HG03039 (cell line): ENCODE measurements around the gene ACSL3.

Source experiments
- ATAC-seq: cut with Tn5 transposase; IDR thresholded peaks from one replicate; pipeline ENCODE4 v1.9.1; 2021; ENCODE audit warnings: mild to moderate bottlenecking, moderate library complexity; ENCODE audit not compliant: unreplicated experiment

ACSL3 gene

GRCh38 chr2:222939208-222939856, 78.5 kb downstream of the ACSL3 start:
- ATAC-seq = peak; percentile 60

GRCh38 chr2:222939979-222940378, 79.1 kb downstream of the ACSL3 start:
- ATAC-seq = no peak

DNA sequence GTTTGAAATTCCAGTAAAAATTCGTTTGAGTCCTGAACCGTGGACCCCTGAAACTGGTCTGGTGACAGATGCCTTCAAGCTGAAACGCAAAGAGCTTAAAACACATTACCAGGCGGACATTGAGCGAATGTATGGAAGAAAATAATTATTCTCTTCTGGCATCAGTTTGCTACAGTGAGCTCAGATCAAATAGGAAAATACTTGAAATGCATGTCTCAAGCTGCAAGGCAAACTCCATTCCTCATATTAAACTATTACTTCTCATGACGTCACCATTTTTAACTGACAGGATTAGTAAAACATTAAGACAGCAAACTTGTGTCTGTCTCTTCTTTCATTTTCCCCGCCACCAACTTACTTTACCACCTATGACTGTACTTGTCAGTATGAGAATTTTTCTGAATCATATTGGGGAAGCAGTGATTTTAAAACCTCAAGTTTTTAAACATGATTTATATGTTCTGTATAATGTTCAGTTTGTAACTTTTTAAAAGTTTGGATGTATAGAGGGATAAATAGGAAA, 80.7 kb downstream of the ACSL3 start:
- no peak for ATAC-seq

- ATAC-seq = no peak
Measured at GRCh38 chr2:222942561-222942960, 81.7 kb downstream of the ACSL3 start.

GRCh38 chr2:222942977-222943376, 82.1 kb downstream of the ACSL3 start:
- ATAC-seq = no peak

DNA sequence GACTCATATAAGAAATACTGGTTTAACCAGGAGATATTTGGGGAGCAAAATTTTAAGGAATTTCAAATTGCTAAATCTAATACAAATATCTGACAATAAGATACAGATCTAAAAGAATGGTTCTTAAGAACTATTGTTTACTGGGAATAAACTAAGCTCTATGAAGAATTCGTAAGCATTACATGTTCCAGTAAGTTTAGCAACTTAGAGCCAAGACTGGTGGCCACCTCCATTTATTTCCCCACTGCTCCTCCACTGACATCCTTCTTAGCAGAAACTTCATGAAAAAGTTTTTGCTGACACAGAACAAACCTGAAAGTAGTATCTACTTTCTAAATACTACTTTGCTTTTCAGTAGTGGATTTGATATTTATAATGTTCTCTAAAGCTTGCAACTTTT, 83.0 kb downstream of the ACSL3 start:
- ATAC-seq = peak; percentile 80

GRCh38 chr2:222944552-222944951, 83.7 kb downstream of the ACSL3 start:
- ATAC-seq = no peak

- ATAC-seq = no peak
Measured at GRCh38 chr2:222944971-222945740, 84.3 kb downstream of the ACSL3 start.

GRCh38 chr2:222945887-222946286, 85.1 kb downstream of the ACSL3 start:
- no peak for ATAC-seq

GRCh38 chr2:222946700-222947287, 86.0 kb downstream of the ACSL3 start:
- no peak for ATAC-seq

GRCh38 chr2:222949073-222949472, 88.2 kb downstream of the ACSL3 start:
- ATAC-seq = no peak

- no peak for ATAC-seq
Measured at GRCh38 chr2:222949690-222950323, 89.0 kb downstream of the ACSL3 start.

- ATAC-seq = no peak
Measured at GRCh38 chr2:222950638-222951285, 89.9 kb downstream of the ACSL3 start.

DNA sequence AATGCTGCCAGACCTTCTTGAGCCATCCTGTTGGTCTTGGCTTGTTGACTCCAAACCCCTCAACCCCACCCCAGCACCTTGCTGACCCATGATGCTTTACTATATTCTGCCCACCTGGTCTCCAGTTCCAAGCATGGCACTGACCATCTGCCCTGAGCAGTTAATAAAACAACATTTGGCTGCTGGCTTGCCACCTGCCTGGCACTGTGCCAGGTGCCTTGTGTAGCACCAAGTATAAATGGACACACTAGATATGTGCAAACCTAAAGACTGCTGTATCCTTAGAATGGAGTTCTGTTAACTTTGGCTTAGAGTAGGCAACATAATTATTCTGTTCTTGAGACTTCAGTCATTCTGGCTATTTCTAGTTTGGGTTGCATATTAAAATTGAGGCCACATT, 91.4 kb downstream of the ACSL3 start:
- no peak for ATAC-seq

DNA sequence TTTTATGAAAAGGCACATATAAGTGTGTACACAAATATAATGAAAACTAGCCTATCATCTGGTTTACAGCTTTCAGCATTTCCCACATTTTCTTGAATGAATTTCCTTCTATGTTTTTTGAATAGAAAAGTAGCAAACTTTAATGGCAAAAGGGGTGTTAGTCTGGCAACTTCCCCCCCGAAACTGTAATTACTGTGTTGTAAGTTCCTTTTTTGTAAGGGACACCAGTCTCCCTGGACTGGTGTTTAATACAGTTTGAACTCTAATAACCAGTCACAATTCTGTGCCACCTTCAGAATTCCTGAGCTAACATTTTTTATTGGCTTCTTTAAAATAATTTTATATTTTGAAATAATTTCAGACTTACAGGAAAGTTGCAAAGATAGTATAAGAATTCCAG, 94.2 kb downstream of the ACSL3 start:
- no peak for ATAC-seq

- no peak for ATAC-seq
Measured at GRCh38 chr2:222959358-222959757, 98.5 kb downstream of the ACSL3 start.

- ATAC-seq = peak; percentile 88
Measured at GRCh38 chr2:222960126-222960525, 99.3 kb downstream of the ACSL3 start.

DNA sequence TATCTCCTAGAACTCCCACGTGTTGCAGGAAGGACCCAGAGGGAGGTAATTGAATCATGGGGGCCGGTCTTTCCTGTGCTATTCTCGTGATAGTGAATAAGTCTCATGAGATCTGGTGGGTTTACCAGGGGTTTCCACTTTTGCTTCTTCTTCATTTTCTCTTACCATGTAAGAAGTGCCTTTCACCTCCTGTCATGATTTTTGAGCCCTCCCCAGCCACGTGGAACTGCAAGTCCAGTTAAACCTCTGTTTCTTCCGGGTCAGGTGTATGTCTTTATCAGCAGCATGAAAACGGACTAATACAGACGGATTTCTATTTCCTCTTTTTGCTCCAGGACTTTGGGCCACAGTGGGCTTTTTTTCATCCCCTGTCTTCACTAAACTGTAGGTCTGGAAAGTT, 102.8 kb downstream of the ACSL3 start:
- ATAC-seq = no peak

GRCh38 chr2:222964376-222965031, 103.7 kb downstream of the ACSL3 start:
- ATAC-seq = no peak

DNA sequence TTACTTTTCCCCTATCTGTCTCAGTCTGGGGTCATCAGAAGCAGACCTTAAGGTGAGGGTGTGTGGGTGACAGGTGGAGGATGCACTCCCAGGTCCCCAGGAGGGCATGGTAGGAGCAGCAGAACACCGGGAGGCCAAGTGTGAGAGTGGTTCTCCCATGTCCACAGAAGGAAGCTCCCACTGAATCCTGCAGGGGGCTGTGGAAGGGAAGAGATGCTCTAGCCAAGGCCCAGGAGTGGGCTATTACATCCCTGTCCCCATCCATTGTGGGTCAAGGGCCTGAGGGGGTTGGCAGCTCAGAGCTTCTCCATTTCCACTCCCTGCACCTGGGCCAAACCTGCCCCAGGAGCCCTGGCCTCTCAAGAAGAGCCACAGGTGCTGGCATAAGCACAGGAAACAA, 104.7 kb downstream of the ACSL3 start:
- no peak for ATAC-seq
